ENCODE measurements around the gene PRKCB.

Gene PRKCB

GRCh38 chr16:23943604-23944003 is 107.8 kb downstream of the PRKCB start:
- no peak for DNase-seq (ENCODE audit: low spot score)

- no peak for DNase-seq (ENCODE audit: low spot score)
Measured at GRCh38 chr16:23944381-23944780, 108.6 kb downstream of the PRKCB start.

- DNase-seq (ENCODE audit: low spot score): no peak
Measured at GRCh38 chr16:23945243-23945642, 109.5 kb downstream of the PRKCB start.

- no peak for DNase-seq (ENCODE audit: low spot score)
Measured at GRCh38 chr16:23947838-23948237, 112.1 kb downstream of the PRKCB start.

GRCh38 chr16:23948949-23949411 is 113.2 kb downstream of the PRKCB start:
- DNase-seq (ENCODE audit: low spot score): peak; percentile 84

GRCh38 chr16:23949630-23950290 is 114.0 kb downstream of the PRKCB start:
- DNase-seq (ENCODE audit: low spot score): peak; percentile 61

GRCh38 chr16:23950291-23950894 is 114.6 kb downstream of the PRKCB start:
- DNase-seq (ENCODE audit: low spot score): no peak

- DNase-seq (ENCODE audit: low spot score): peak; percentile 21
Measured at GRCh38 chr16:23950898-23951297, 115.1 kb downstream of the PRKCB start.

- DNase-seq (ENCODE audit: low spot score): peak; percentile 54
Measured at GRCh38 chr16:23952128-23952970, 116.6 kb downstream of the PRKCB start.

- no peak for DNase-seq (ENCODE audit: low spot score)
Measured at GRCh38 chr16:23952971-23953300, 117.2 kb downstream of the PRKCB start.

GRCh38 chr16:23953476-23953875 is 117.7 kb downstream of the PRKCB start:
- no peak for DNase-seq (ENCODE audit: low spot score)

GRCh38 chr16:23955088-23955487 is 119.3 kb downstream of the PRKCB start:
- no peak for DNase-seq (ENCODE audit: low spot score)

GRCh38 chr16:23957287-23957686 is 121.5 kb downstream of the PRKCB start:
- DNase-seq (ENCODE audit: low spot score): no peak

GRCh38 chr16:23959072-23959751 is 123.4 kb downstream of the PRKCB start:
- no peak for DNase-seq (ENCODE audit: low spot score)

GRCh38 chr16:23959752-23960072 is 123.9 kb downstream of the PRKCB start:
- DNase-seq (ENCODE audit: low spot score): no peak

- no peak for DNase-seq (ENCODE audit: low spot score)
Measured at GRCh38 chr16:23960081-23960885, 124.5 kb downstream of the PRKCB start.

- DNase-seq (ENCODE audit: low spot score): no peak
Measured at GRCh38 chr16:23962001-23962400, 126.2 kb downstream of the PRKCB start.

GRCh38 chr16:23964136-23964535 is 128.4 kb downstream of the PRKCB start:
- no peak for DNase-seq (ENCODE audit: low spot score)

GRCh38 chr16:23965137-23965733 is 129.5 kb downstream of the PRKCB start:
- no peak for DNase-seq (ENCODE audit: low spot score)

GRCh38 chr16:23966597-23967394 is 131.0 kb downstream of the PRKCB start:
- no peak for DNase-seq (ENCODE audit: low spot score)

GRCh38 chr16:23967775-23968174 is 132.0 kb downstream of the PRKCB start:
- DNase-seq (ENCODE audit: low spot score): no peak

Data from CD4-positive, alpha-beta T cell treated with Interleukin-2 at 100 ng/mL for 4 hours (primary cell).